ENCODE measurements around the gene CD209.

DNA sequence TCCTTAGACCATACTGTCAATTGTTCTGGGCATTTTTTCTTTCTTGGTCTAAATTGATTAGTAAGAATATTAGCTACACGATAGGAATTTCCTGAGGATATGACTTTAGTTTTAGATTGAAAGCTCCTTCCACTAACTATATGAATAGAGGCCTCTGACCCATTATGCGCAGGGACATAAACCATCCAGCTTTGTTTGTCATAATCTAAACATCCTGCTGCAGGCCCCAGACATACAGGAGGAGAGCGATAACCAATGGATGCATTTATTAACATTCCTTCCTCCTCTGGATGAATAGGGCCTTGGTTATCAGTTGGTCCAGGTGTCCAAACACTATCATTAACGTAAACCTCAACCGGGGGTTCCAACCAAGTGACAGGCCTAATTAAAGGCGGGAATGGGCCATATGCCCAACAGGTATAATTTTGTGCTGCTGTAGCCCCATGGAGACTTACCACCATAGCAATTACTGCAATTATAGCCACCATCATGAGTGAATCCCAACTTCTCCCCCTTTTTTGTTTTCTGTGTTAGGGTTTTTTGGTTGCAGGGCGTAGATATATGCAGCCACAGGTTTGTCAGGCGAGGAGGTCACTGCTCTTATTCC lies 48.3 kb upstream of the CD209 start:
- TF ChIP-seq TAF1 (IDR thresholded peaks at IDR 0.05; ENCODE audit: low read depth): no peak
- no peak for TF ChIP-seq CREB1 (IDR thresholded peaks at IDR 0.05; ENCODE audit: low read depth)
- TF ChIP-seq, protein P1, sequence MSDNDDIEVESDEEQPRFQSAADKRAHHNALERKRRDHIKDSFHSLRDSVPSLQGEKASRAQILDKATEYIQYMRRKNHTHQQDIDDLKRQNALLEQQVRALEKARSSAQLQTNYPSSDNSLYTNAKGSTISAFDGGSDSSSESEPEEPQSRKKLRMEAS (IDR thresholded peaks at IDR 0.05): no peak

Measured in Ishikawa (cell line).